ENCODE data around the gene SPNS3.

GRCh38 chr17:4490637-4491061 is 56.9 kb downstream of the SPNS3 start:
- TF ChIP-seq FOXA1 (IDR thresholded peaks at IDR 0.05) (no peak), SP1 (IDR thresholded peaks at IDR 0.05) (no peak)
